GM12801 (cell line): ENCODE results near the gene TNFAIP2.

ENCODE experiments used
- CTCF ChIP-seq: IDR thresholded peaks from one replicate; pipeline ENCODE4 v1.5.1; 2011; ENCODE audit warnings: control low read depth; ENCODE audit not compliant: insufficient read length; ENCODE audit errors: extremely low read depth

The TNFAIP2 gene

GRCh38 chr14:103129301-103130016 is 6.2 kb downstream of the TNFAIP2 start:
- no peak for TF ChIP-seq CTCF

GRCh38 chr14:103130017-103130764 is 6.9 kb downstream of the TNFAIP2 start:
- no peak for TF ChIP-seq CTCF

- TF ChIP-seq CTCF, result no peak
These were observed 7.7 kb downstream of the TNFAIP2 start for GRCh38 chr14:103130965-103131364.

- no peak for TF ChIP-seq CTCF
These were observed 8.3 kb downstream of the TNFAIP2 start for GRCh38 chr14:103131580-103131979.

GRCh38 chr14:103132381-103133209 is 9.3 kb downstream of the TNFAIP2 start:
- no peak for TF ChIP-seq CTCF

GRCh38 chr14:103133210-103134140 is 10.2 kb downstream of the TNFAIP2 start:
- no peak for TF ChIP-seq CTCF
